Posterior vena cava (tissue), 2 donors: ENCODE data around the gene BDP1. TPM values are rescaled to one million over a fixed set of nuclear protein-coding genes. Genes with fewer than 3 reads are reported as not detected.
"Not testable (repeated sequence)": the region's sequence is repeated elsewhere in the genome, so short reads cannot be mapped to it uniquely, and the experiment has no call there.

Experiments used
- DNase-seq: peaks from one replicate; pipeline ENCODE4 v3.0.0-alpha.2; 2020; ENCODE audit warnings: low spot score
- intact Hi-C, 2 donors: fragments of 100-400 bp; cut with DNase I; formaldehyde crosslinking; loops; one replicate each; pipeline versions ENCODE4 v1.14.1 to v1.14.2; 2022 to 2023
- total RNA-seq, 2 donors: library from RNA; stranded (reverse); fragmentation: NEBNext Ultra II Directional; extraction: Animal tissue kit (Norgen Biotek cat#: 25700); gene quantifications; one replicate each; pipeline ENCODE4 v1.2.1, GENCODE V29; 2021
- donor health status: DM: yes; HTN: yes; CAD: no.
- donor health status: DM: yes; HTN: yes; CAD: no.

BDP1 gene
- total RNA-seq, 2 donors from 2014 or later, result 26.7 to 30.8 TPM

GRCh38 chr5:71552026-71552749, 96.7 kb downstream of the BDP1 start:
- DNase-seq, intact Hi-C loops: not testable (repeated sequence)

GRCh38 chr5:71563161-71563560, 107.7 kb downstream of the BDP1 start:
- intact Hi-C loops, result no loop called here
- DNase-seq, result no peak

- intact Hi-C loops, result no loop called here
- DNase-seq, result no peak
Observed at GRCh38 chr5:71564895-71565294, 109.4 kb downstream of the BDP1 start.

DNA sequence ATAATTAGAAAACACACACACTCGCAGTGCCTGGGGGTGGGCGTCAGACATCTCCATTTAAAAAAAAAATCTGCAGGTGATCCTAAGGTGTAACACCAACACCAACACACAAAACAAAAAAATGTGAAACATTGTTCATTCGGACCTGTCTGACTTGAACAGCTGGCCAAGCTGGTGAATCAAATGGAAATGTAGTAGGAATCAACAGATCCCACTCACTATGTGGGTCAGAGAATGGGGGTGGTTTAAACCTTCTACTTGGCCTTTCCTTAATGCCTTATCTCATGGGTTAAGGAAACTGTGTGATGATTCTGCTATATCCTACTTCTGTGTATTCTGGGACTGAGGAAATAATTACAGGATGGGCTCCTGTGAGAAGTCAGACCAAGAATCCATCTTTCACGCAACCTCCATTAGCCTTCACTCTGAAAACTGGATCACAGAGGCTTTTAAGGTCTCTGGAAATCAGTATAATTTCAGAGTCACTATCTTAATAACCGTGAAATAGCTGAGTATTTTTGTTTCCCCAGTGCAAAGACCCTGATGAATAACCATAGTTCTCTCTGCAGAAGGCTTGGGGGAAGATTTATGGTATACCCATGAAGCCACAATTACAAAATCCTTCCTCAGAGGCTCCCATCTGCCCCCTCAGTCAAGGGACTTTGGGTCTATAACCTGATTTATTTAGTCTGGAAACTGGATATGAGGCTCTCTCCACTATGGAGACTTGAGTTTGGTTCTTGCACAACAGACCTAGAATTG, 114.5 kb downstream of the BDP1 start:
- no peak for DNase-seq
- intact Hi-C loops, result no loop called here

- DNase-seq, intact Hi-C loops: not testable (repeated sequence)
Observed at GRCh38 chr5:71571811-71572210, 116.4 kb downstream of the BDP1 start.

DNA sequence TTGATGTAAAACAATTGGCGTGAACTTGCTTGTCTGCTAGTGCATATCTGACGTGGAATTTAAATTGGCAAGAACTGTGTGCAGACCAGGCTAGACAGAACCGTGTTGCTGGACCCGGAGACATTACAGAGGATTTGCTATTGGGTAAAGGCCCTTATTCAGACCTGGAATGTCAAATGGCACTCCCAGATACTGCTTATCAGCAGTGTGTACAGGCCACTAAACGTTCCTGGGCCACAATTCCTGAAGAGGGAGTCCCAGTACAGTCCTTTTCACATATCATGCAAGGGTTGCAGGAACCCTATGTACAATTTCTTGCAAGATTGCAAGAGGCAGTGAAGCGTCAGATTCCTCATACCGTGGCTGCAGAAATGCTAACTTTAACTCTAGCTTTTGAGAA, 118.1 kb downstream of the BDP1 start:
- DNase-seq, result no peak
- intact Hi-C loops, result no loop called here

- DNase-seq, intact Hi-C loops: not testable (repeated sequence)
Observed at GRCh38 chr5:71575588-71575987, 120.1 kb downstream of the BDP1 start.

DNA sequence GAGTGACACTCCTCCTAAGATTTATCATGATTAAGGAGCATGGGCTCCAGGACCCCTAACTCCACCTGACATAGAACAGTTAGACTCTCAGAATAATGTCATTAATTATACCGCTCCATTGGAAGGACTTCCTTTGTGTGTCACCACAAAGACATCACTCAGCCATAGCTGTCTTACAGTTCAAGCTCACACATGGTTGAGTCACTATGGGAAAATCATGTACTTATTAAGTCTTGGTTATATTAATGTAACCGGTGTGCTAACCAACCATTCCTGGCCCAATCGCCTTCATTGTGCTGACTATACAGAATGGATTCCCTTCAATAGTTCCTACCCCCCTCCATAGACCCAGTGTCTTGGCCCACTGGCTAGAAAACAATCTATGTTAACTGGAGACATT, 120.8 kb downstream of the BDP1 start:
- DNase-seq, result no peak
- intact Hi-C loops, result no loop called here

DNA sequence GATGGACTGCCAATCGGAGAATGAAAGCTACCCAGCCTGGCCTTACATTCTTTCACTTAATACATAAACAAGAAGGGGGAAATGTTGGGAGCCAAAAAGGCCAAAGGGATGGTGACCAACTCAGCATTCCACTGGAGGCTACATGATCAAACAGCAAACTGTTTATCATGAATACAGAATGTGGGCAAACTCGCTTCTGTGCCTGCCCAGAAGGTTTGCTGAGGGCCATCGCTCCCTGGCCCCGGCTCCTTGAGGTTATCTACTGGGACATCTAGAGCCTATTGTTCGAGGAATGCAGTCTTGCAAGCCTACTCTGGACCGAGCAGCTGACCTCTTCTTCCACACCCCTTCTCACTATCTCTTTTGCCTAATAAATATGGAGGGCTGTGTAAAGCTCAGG, 122.4 kb downstream of the BDP1 start:
- intact Hi-C loops, DNase-seq: not testable (repeated sequence)

DNA sequence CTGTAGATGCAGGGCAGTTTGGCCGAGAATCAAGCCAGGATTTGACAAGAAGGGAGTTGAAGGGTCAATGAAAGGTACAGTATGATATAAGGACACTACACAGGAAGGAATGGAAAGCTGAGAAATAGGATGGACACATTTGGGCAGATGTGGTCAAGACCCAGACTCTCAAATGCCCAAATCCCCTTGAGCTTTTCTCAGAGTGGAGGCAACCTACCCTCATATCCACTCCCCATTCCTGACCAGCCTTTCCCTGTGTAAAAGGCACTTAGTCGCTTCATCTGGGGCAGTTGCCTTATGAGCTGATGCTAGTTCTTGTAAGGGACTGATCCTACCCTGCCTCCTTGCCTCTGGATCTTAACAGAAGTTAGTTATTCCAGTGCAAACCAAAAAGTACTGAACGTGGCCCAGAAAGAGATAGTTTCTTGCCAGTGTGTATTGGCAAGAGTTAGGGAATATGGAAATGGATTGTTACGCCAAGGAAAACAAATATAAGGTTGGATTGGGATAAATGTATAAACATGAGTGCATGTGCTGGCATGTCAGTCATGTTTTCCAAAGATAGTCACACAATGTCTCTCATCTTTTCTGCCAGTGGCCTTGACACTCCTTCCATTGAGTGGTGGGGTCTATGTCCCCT, 127.6 kb downstream of the BDP1 start:
- no peak for DNase-seq
- intact Hi-C loops, result no loop called here

DNA sequence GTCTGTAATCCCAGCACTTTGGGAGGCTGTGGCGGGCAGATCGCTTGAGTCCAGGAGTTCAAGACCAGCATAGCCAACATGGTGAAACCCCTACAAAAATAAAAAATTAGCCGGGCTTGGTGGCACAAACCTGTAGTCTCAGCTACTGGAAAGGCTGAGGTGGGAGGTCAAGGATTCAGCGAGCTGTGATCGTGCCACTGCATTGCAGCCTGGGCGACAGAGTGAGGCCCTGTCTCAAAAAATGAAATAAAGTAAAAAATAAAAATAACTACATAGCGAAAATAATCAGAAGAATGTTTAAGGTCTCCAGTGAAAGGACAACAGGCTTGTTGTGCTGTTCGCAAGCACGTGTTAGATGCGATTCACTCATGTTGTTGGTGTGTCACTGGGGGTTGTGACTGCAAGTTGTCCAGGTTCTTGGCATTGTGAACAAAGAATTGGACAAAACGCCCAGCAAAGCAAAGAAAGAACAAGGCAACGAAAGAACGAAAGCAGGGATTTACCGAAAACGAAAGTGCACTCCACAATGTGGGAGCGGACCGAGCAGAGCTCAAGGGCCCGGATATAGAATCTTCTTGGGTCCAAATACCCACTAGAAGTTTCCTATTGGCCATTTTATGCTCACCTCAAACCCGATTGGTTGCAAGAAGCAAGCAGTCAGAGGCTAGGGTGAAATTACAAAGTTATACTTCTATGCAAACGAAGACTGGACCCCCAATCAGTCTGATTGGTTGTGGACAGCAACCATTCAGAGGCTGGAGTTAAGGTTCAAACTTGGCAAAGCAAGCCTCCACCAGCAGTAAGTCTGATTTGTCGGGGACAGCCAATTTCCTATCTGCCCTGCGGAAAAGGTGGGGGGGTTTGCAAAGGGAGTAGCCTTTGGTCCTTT, 130.8 kb downstream of the BDP1 start:
- no peak for DNase-seq
- intact Hi-C loops, result no loop called here

GRCh38 chr5:71586941-71587765, 131.7 kb downstream of the BDP1 start, which contains the start of gene MCCC2:
MCCC2 (plus strand) TSS chr5:71587340; CDS start chr5:71587426, 86 bp downstream.
- intact Hi-C loops, result no loop called here
- peak; percentile 99 for DNase-seq

DNA sequence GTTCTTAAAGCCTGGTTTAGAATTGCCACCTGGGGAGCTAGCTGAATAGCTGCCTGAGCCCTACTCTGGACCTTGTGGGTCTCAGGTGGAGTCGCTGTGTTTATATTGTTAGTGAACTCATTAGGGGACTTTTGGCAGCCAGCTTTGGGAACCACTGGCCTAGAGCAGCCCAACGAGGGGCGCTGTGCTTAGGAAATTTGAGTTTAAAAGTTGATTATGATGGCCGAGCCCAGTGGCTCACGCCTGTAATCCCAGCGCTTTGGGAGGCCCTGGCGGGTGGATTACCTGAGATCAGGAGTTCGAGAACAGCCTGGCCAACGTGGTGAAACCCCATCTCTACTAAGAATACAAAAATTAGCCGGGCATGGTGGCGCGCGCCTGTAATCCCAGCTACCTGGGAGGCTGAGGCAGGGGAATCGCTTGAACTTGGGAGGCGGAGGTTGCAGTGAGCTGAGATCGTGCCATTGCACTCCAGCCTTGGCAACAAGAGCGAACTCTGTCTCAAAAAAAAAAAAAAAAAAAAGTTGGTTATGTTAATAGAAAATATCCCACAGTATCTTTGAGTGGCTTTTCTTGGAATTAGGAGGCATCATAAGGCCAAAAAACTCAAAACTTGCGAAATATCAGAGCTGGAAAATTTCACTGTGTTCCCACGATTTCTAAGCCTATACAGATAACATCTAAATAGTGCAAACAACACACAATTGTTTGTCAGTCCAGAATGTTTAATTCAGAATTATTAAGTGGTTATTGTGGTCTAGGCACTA, 132.5 kb downstream of the BDP1 start:
- intact Hi-C loops, result no loop called here
- DNase-seq, result no peak

GRCh38 chr5:71588533-71588885, 133.1 kb downstream of the BDP1 start:
- intact Hi-C loops, result no loop called here

DNA sequence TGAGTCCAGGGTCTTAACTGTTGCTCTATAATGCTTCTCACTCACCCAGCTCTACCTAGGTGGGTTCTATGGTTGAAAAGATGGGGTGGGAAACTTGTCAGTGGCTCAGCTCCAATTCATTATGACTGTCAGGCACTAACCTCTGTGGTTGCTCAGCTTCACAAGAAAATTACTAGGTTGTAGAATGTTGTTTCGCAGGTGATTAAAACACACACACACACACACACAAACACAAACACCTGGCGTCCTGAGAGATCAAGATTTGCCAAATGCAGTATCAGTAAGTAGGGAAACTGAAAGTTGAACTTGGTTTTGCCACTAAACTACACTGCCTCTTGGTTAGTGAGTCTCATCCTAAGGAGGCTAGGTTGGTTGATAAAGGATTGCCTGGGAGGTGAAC, 134.5 kb downstream of the BDP1 start:
- intact Hi-C loops, result no loop called here
- DNase-seq, result no peak

More at GRCh38 chr5:71588533-71588885, 133.1 kb downstream of the BDP1 start:
- DNase-seq, result no peak

- intact Hi-C loops, result no loop called here
- no peak for DNase-seq
Observed at GRCh38 chr5:71591100-71591499, 135.6 kb downstream of the BDP1 start.

DNA sequence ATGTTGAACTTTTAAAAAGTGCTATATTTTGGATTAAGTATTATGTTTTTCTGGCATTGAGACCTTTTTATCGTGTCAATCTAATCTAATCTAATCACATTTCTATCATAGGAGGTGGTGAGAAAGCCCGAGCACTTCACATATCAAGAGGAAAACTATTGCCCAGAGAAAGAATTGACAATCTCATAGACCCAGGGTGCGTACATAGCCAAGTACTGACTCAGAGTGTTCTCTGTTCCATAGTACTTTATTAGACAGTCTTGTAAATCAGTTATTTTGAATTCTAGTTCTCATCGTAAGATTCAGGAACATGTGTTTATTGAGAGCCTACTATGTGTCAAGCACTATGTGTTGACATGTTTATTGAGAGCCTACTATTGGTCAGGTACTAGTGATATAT, 140.7 kb downstream of the BDP1 start:
- intact Hi-C loops, result no loop called here
- DNase-seq, result no peak

GRCh38 chr5:71597001-71597400, 141.6 kb downstream of the BDP1 start:
- DNase-seq, result no peak
- intact Hi-C loops, result no loop called here
